DMS153 treated with DMSO at 0.1 percent for 48 hours (cell line): ENCODE measurements around the gene ADGRG3.

Experiments used
- DNase-seq: peaks from one replicate; lab custom pipeline; 2025; ENCODE audit not compliant: unreplicated experiment; lab: John Stamatoyannopoulos, UW

ADGRG3 gene

GRCh38 chr16:57630931-57631845 lies 36.9 kb upstream of the ADGRG3 start:
- DNase-seq, result no peak

DNA sequence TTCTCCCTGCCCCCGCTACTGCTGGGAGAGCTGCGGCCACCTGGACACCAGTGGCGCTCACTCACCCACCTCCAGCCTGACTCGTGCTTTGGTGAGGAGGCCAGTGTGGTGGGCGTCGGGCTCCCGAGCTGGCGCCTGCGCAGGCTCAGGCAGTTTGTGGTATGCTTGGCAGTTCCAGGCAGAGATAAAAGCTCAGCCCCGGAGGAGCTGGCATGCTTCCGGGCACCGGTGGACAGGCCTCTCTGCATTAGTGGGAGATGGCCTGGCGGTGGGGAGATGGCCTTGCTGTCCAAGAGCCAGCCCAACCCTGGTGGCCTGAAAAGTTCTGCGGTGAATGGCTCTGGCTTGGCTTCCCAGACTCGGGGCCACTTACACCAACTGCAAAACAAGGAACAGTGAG lies 35.5 kb upstream of the ADGRG3 start:
- no peak for DNase-seq

GRCh38 chr16:57633383-57634064 lies 34.6 kb upstream of the ADGRG3 start:
- no peak for DNase-seq

DNA sequence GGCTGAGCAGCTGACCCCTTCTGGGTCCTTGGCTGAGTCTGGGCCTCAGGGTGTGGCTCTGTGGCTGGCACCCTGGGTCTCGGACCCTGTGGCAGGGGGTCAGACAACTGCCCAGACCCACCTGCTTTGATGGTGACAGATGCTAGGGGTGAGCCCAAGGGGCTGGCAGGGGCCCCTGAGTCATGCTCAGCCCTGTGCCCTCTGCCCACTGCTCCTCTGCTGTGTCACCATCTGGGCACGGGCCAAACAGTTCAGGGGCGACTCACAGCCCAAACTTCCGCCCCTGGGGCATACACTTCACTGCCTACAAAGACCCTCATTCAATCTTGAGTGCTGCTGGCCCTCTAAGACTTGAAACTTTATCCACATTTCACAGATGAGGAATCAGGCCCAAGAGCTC lies 33.9 kb upstream of the ADGRG3 start:
- no peak for DNase-seq

DNA sequence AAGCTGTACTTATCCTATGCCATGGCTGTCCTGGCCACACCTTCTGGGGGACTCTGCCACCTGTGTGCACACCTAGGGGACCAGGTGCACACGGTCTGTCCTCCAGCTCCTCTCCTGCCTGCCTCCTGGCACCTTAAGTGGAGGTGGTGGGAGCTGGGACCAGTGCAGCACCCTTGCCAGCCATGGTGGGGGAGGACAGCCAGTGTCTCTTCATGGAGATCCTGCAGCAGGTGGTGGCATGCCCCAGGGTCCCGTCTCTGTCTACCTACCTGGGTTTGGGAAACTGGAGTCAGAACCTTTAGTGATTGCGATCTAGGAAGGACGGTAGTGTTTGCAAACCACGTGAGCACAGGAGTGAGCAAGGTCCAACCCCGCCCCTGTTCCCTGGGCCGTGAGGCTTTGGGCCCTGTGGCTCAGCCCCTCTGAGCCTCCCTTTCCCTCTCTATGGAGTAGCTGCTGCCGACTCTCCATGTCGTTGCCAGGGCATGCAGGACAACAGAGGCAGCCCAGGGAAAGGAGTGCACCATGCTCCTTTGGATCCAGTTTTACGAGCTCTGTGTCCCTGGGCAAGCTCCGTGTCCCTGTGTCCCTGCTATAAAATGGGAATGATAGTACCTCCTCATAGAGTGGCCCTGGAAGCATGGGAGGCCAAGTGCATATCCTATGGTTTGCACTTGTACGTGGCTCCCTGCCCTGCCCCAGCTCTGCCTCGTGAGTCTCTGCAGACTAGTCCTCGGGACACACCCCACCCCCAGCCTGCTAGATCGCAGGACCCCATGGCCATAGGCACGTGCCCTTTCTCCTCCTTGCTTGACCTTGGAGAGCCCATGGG lies 32.6 kb upstream of the ADGRG3 start:
- no peak for DNase-seq

DNA sequence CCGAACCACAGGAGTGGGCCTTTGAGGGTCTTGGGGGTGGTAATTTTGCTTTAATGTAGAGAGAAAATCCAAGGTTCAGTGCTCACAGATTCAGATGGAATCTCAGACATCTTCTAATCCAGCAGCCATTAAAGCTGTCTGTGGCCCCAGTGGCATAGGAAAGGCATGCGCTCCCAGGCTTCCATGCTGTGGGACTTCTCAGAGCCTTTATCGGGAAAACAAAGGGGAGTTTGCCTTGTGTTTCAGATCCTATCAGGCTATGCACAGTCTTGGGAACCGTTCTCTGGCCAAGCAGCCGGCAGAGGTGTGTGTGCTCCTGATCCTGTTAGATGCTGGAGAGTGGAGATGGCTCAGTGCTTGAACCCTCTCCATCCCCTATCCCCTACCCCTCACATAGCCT lies 31.9 kb upstream of the ADGRG3 start:
- DNase-seq, result no peak

- no peak for DNase-seq
Measured at GRCh38 chr16:57637020-57637419, 31.1 kb upstream of the ADGRG3 start.

DNA sequence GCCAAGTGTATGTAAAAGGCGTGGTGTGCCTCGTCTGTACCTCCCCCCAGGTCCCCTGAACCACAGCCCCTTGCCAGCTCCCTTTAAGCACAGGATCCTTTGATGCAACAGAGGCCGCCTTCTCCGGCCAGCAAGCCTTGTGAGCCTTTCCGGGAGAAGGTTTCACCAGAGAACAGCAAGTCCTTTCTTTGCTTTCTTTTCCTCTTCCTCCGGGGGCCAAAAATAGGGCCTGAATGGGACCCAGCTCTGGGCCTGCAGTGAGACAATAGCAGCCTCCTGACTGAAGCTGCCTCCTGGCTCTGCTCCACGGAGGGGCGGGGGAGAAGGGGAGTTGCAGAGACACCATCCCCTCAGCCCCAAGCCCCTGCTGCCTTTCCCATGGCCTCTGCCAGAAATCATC lies 30.7 kb upstream of the ADGRG3 start:
- no peak for DNase-seq

- DNase-seq, result no peak
Measured at GRCh38 chr16:57637965-57638364, 30.1 kb upstream of the ADGRG3 start.

- no peak for DNase-seq
Measured at GRCh38 chr16:57638381-57638780, 29.7 kb upstream of the ADGRG3 start.

DNA sequence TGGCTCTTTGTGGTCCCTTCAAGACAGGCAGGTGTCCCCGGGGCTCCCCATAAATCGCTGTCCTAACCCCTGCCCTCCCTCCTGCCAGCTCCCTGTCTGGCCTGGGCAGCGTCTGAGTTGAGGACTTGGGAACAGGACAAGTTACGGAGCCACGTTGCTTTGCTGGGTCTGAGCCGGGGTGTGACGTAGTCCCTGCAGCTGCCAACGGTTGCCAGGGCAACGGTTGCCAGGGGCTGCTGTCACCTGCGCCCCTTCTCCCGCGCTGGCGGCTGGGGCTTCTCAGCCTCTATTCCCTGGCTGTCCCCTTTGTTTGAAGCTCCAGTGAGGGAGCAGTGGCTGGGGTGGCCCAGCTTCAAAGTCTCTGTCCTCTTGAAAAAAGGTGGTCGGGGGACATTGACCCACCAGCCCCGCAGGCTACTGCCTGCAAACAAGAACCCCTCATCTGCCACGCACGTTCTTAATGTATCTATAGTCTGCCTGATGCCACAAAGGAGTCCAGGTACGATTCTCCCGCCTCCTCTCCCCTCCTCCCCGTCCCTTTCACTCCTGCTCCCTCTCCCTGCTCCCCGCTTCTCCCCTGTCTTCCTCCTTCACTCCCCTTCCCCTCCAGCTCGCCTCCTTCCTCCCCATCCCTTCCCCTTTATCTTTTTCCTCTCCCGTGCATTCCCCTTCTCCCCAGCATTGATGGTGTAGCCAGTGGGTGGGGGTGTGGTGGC lies 28.8 kb upstream of the ADGRG3 start:
- no peak for DNase-seq

GRCh38 chr16:57640185-57640584 lies 27.9 kb upstream of the ADGRG3 start:
- DNase-seq, result no peak

DNA sequence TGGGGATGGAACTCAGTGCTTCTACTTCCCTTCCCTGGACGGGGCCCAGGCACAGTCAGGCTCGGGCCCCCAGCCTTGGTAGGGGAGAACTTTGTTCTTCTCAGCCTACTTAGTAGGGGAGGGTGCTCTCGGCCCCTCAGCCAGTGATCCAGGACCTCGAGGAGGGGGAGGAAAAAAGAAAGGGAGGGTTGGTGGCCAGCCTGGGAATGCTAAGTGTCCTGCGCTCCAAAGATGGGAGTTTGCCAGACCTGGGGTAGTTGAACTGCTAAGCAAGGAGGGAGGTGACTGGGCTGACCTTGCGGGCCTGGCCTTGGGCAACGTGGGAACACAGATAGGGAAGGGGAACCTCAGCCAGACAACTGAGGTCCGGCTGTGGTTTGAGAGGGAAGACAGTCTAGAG lies 27.5 kb upstream of the ADGRG3 start:
- DNase-seq, result no peak

- DNase-seq, result no peak
Measured at GRCh38 chr16:57642160-57643135, 25.7 kb upstream of the ADGRG3 start.

DNA sequence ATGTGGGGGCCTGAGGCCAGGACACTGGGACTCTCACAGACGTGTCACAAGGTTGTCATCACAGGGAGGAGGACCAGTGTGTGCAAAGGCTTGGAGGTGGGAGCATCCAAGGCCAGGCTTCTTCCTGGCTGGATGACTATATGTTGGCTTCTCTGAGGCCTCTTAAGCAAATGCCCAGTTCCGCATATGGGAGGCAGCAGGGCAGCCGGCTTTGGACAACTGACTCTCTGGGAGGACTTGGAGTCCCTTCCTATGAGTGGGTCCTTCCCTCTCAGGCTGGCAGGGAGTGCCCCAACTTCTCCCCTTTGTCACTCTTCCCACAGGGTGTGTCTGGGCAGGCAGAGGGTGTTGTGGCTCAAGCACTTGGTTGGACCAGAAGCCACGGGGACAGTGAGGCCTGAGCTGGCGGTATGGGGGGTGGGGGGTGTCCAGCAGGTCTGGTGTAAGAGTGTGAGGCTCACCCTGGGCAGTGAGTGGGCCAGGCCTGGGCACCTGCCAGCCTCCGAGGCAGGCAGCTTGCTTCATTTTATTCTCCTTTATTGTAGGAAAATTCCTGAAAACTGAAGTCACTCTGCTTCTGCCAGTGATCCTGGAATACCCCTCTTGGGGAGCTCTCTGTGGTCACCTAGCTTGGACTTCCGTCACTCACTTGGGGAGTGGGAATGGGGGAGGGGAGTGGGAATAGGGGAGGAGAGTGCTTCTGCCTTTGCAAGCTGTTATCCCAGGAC lies 24.8 kb upstream of the ADGRG3 start:
- DNase-seq, result no peak

GRCh38 chr16:57643910-57644309 lies 24.2 kb upstream of the ADGRG3 start:
- DNase-seq, result no peak

DNA sequence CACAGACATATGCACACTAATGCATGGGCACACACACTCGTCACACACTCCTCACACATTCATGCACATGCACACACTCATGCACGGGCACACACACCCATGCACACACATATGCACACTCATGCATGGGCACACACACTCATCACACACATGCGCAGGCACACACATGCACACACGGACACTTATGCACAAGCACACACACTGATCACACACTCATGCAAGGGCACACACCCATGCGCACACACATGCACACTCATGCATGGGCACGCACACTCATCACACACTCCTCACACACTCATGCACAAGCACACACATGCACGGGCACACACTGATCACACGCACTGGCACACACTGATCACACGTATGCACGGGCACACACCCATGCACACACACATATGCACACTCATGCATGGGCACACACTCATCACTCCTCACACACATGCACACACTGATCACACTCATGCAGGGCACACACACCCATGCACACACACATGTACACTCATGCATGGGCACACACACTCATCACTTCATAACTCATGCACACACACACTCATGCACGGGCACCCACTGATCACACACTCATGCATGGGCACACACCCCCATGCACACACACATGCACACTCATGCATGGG lies 23.6 kb upstream of the ADGRG3 start:
- no peak for DNase-seq

DNA sequence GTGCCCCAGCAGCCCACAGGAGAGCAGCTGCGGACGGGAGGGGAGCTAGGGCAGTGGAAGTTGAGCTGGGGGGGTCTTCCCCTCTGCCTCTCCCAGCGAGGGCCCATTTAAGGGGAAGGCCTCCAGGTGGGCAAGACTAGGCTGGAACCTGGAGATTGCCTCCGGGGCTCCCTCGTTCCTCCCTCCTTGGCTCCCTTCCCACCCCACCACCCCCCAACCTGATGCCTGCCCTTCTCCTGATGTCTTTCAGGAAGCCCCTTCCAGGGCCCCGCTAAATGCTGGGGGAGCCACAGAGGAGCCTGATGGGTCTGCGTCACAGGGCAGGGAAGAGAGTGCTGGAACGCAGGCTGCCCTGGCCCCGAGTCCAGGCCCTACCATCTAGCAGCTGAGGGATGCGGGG lies 22.9 kb upstream of the ADGRG3 start:
- no peak for DNase-seq
